Measurements from ENCODE around the gene UBR1.

DNA sequence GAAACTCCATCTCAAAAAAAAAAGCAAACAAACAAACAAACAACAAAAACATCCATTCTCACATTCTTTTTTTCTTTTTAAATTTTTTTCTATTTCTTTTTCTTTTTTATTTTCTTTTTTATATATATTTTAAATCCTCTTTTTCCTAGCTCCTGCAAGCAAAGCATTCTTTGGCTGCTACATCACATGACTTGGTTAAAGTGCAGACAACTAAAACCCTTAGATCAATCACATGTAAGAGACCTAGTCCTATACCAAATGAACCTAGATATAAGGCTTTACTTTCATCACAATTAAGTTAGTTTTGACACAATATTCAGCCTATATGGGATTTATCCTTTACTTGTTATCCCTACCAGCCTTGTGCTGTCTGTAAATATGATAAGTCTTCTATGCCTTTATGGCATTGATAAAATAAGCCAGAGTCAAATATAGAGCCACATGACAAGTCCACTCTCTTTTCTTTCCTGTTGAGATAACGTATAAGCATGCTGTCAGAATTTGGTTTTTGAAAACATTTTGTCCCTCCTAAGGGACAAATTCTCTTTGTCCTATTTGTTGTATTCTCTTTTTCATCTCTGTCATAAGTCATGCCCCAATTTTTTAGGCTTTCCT lies 11.3 kb downstream of the UBR1 start:
- TF ChIP-seq, protein P1, sequence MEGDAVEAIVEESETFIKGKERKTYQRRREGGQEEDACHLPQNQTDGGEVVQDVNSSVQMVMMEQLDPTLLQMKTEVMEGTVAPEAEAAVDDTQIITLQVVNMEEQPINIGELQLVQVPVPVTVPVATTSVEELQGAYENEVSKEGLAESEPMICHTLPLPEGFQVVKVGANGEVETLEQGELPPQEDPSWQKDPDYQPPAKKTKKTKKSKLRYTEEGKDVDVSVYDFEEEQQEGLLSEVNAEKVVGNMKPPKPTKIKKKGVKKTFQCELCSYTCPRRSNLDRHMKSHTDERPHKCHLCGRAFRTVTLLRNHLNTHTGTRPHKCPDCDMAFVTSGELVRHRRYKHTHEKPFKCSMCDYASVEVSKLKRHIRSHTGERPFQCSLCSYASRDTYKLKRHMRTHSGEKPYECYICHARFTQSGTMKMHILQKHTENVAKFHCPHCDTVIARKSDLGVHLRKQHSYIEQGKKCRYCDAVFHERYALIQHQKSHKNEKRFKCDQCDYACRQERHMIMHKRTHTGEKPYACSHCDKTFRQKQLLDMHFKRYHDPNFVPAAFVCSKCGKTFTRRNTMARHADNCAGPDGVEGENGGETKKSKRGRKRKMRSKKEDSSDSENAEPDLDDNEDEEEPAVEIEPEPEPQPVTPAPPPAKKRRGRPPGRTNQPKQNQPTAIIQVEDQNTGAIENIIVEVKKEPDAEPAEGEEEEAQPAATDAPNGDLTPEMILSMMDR (IDR thresholded peaks at IDR 0.05; ENCODE audit: insufficient read depth, low read length): no peak
- no peak for TF ChIP-seq SPI1 (IDR thresholded peaks at IDR 0.05; ENCODE audit: borderline replicate concordance, low read depth)
